ENCODE data around the gene ACOX1.

The ACOX1 gene

DNA sequence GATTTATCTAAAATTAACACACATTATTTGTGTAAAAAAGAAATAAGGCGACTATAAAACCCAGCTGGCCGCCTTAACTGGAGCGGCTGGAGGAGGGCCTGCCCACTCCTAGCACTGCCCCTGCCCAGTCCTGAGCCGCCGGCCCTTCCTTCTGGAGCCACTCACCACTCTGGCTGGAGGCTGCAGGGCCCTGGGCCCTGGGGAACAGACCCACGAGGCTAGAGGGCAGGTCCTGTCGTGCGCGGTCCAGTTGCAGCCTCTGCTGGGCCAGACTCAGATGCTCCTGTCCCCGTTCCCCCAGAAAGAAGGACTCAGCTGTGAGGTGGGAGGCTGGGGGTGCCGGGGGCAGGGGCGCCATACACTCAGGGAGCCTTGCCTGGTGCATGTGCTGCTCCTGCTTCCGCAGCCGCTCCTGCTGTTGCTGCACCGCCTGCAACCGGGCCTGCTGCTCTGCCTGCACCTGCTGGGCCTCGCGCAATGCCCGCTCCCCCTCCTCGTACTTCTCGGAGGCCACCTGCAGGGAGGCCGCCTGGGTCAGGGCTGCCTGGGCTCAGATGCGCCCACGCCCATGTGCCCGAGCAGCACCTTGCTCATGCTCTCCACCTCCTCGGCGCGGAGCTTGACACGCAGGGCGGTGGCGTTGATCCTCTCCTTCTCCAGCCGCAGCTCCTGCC, 65.3 kb downstream of the ACOX1 start:
- 99% methylated on average over 29 of the region's 32 CpGs for WGBS (ENCODE audit: insufficient coverage)
- no peaks in the 10 kb centered on the region for H3K27me3 ChIP-seq (replicated peaks in 2 of 5; ENCODE audit: control insufficient read depth in 4 of 5, insufficient read depth in 5 of 5, low read length in 4 of 5)
- H3K4me1 ChIP-seq (ENCODE audit: control extremely low read depth in 1 of 4, control insufficient read depth in 4 of 4, insufficient read depth in 4 of 4, low read length in 3 of 4), result peaks cover 0 to 19% (median 14%) of the 10 kb centered on the region in 4 experiments
- ChIA-PET CTCF (interaction anchor here (1.1 to 5.9 kb wide), 2 partner anchors 13 to 89 kb away, joined by 3 to 52 read pairs; no protein-coding TSS in a partner anchor), POLR2A (interaction anchor here (0.6 kb wide), 1 partner anchor 15 kb away, joined by 6 read pairs; no protein-coding TSS in a partner anchor)
- H3K27ac ChIP-seq (ENCODE audit: insufficient read depth in 1 of 2, low read depth in 1 of 2, low read length in 2 of 2, poor library complexity in 1 of 2, severe bottlenecking in 2 of 2), result no peak overlapping the region
- no peak overlapping the region for H3K4me3 ChIP-seq (ENCODE audit: control insufficient read depth in 1 of 7, extremely low read depth in 1 of 7, insufficient read depth in 4 of 7, low read depth in 2 of 7, low read length in 6 of 7)
- peaks cover 2 to 17% (median 10%) of the 10 kb centered on the region in 4 experiments for H3K36me3 ChIP-seq (ENCODE audit: control insufficient read depth in 4 of 4, insufficient read depth in 4 of 4, low read length in 3 of 4)
- DNase-seq, result no peak
- no peaks in the 10 kb centered on the region for H3K9me3 ChIP-seq (ENCODE audit: control extremely low read depth in 1 of 5, control insufficient read depth in 4 of 5, insufficient read depth in 2 of 5, low read depth in 1 of 5, low read length in 4 of 5)

DNA sequence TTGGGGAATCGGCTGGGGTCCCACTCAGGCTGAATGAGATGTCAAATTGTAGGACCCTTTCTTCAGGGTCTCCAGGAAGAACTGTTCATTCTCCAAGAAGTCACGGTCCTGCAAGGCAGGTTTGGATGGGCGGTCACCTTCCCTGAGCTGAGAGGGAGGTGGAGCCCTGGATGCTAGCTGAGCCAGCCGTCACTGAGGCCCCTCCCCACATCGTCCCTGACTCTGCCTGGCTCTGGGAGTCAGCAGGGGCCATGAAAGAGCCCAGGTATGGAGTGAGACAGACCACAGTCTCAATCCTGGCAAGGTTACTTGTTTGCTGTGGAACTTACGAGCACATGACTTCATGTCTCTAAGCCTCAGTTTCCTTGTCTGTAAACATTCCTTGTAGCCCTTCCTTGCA, 68.3 kb downstream of the ACOX1 start:
- Histone ChIP-seq H3K9me3 (ENCODE audit: control extremely low read depth in 1 of 5, control insufficient read depth in 4 of 5, insufficient read depth in 2 of 5, low read depth in 1 of 5, low read length in 4 of 5) (no peaks in the 10 kb centered on the region), H3K27ac (ENCODE audit: insufficient read depth in 1 of 2, low read depth in 1 of 2, low read length in 2 of 2, poor library complexity in 1 of 2, severe bottlenecking in 2 of 2) (no peak overlapping the region), H3K4me3 (ENCODE audit: control insufficient read depth in 1 of 7, extremely low read depth in 1 of 7, insufficient read depth in 4 of 7, low read depth in 2 of 7, low read length in 6 of 7) (no peak overlapping the region), H3K27me3 (replicated peaks in 2 of 5; ENCODE audit: control insufficient read depth in 4 of 5, insufficient read depth in 5 of 5, low read length in 4 of 5) (no peaks in the 10 kb centered on the region), H3K36me3 (ENCODE audit: control insufficient read depth in 4 of 4, insufficient read depth in 4 of 4, low read length in 3 of 4) (peaks cover 2 to 17% (median 8%) of the 10 kb centered on the region in 4 experiments), H3K4me1 (ENCODE audit: control extremely low read depth in 1 of 4, control insufficient read depth in 4 of 4, insufficient read depth in 4 of 4, low read length in 3 of 4) (peaks cover 0 to 24% (median 16%) of the 10 kb centered on the region in 4 experiments)
- ChIA-PET POLR2A (no interaction called here), CTCF (interaction anchor here (1.0 to 5.9 kb wide), 8 partner anchors 10 to 103 kb away, joined by 3 to 52 read pairs (median 6); no protein-coding TSS in a partner anchor)
- no peak for DNase-seq
- 96% methylated on average over 6 of the region's 6 CpGs for WGBS (ENCODE audit: insufficient coverage)

DNA sequence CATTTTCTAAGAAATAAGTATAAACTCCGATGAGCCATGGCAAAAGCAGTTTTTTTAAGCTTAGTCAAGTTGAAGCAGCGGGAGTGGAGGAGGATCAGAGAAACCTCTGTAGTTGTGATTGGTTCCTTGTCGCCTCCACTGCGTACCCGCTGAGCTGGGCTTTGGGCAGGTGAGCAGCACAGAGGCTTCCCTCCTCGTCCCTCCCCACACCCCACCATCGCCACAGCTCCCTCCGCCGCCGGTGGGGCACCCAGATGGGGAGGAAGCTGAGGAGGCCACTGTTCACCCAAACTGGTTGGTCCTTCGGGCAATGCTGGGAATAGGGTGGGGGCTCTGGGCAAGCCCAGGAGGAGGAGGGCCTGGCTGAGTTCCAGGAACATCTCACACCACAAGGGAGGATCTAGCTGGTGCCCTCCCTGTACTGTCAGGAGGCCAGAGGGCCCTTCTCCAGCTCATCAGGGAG, 69.1 kb downstream of the ACOX1 start:
- Histone ChIP-seq H3K4me3 (ENCODE audit: control insufficient read depth in 1 of 7, extremely low read depth in 1 of 7, insufficient read depth in 4 of 7, low read depth in 2 of 7, low read length in 6 of 7) (peak overlapping the region in 1 of 7 experiments; percentile 13), H3K4me1 (ENCODE audit: control extremely low read depth in 1 of 4, control insufficient read depth in 4 of 4, insufficient read depth in 4 of 4, low read length in 3 of 4) (peaks cover 0 to 30% (median 19%) of the 10 kb centered on the region in 4 experiments), H3K36me3 (ENCODE audit: control insufficient read depth in 4 of 4, insufficient read depth in 4 of 4, low read length in 3 of 4) (peaks cover 2 to 16% (median 7%) of the 10 kb centered on the region in 4 experiments), H3K27me3 (replicated peaks in 2 of 5; ENCODE audit: control insufficient read depth in 4 of 5, insufficient read depth in 5 of 5, low read length in 4 of 5) (no peaks in the 10 kb centered on the region), H3K27ac (ENCODE audit: insufficient read depth in 1 of 2, low read depth in 1 of 2, low read length in 2 of 2, poor library complexity in 1 of 2, severe bottlenecking in 2 of 2) (no peak overlapping the region), H3K9me3 (ENCODE audit: control extremely low read depth in 1 of 5, control insufficient read depth in 4 of 5, insufficient read depth in 2 of 5, low read depth in 1 of 5, low read length in 4 of 5) (no peaks in the 10 kb centered on the region)
- no CpG with 5 or more reads among the region's 11 CpGs for WGBS (ENCODE audit: insufficient coverage)
- DNase-seq, result peak in 2 of 3 donors; percentile 23 to 33
- POLR2A ChIA-PET, result interaction anchor here (0.5 to 0.6 kb wide), 2 partner anchors 42 to 65 kb away, joined by 3 read pairs; no protein-coding TSS in a partner anchor
- CTCF ChIA-PET, result interaction anchor here (1.0 to 5.9 kb wide), 8 partner anchors 11 to 104 kb away, joined by 3 to 52 read pairs (median 6); no protein-coding TSS in a partner anchor

DNA sequence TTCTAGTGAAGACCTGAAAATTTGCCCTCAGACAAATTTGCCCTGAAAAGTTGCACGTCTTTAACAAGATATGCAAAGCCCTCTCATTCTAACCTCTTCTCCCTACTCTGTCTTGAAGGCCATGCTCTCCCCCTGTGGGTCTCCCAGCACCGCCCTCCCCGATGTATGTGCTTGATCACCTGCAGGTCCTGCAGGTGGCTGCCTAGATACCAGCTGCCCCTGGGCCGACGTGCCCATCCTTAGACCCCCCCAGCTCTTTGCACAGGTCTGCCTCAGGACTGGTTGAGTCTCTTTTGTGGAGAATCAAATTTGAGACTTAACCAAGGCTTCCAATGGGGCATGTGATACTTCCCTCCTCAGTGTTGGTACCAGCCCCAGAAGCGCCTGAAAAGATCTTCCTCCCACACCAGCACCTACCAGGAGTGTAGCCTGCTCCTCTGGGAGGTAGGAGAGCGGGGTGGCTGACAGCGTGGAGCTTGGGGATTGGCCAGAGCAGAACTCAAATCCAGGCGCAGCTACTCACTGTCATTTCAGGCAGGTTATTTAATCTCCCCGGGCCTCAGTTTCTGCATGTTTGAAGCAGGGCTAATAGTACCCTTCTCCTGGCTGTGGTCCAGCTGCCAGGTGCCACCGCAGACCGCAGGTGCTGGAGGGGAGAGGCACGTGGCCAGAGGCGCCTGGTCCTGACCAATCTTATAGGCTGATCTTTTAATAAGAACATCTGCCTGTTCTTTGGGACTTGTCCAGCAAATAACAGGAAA, 69.7 kb downstream of the ACOX1 start:
- ChIA-PET CTCF (interaction anchor here (1.2 to 5.9 kb wide), 5 partner anchors 17 to 105 kb away, joined by 3 to 52 read pairs (median 5); no protein-coding TSS in a partner anchor), POLR2A (interaction anchor here (0.5 to 0.6 kb wide), 2 partner anchors 42 to 66 kb away, joined by 3 read pairs; no protein-coding TSS in a partner anchor)
- Histone ChIP-seq H3K27me3 (replicated peaks in 2 of 5; ENCODE audit: control insufficient read depth in 4 of 5, insufficient read depth in 5 of 5, low read length in 4 of 5) (no peaks in the 10 kb centered on the region), H3K27ac (ENCODE audit: insufficient read depth in 1 of 2, low read depth in 1 of 2, low read length in 2 of 2, poor library complexity in 1 of 2, severe bottlenecking in 2 of 2) (no peak overlapping the region), H3K36me3 (ENCODE audit: control insufficient read depth in 4 of 4, insufficient read depth in 4 of 4, low read length in 3 of 4) (peaks cover 0 to 10% (median 3%) of the 10 kb centered on the region in 4 experiments), H3K4me1 (ENCODE audit: control extremely low read depth in 1 of 4, control insufficient read depth in 4 of 4, insufficient read depth in 4 of 4, low read length in 3 of 4) (peaks cover 0 to 31% (median 20%) of the 10 kb centered on the region in 4 experiments), H3K4me3 (ENCODE audit: control insufficient read depth in 1 of 7, extremely low read depth in 1 of 7, insufficient read depth in 4 of 7, low read depth in 2 of 7, low read length in 6 of 7) (no peak overlapping the region), H3K9me3 (ENCODE audit: control extremely low read depth in 1 of 5, control insufficient read depth in 4 of 5, insufficient read depth in 2 of 5, low read depth in 1 of 5, low read length in 4 of 5) (no peaks in the 10 kb centered on the region)
- DNase-seq, result no peak
- 94% methylated on average over 10 of the region's 14 CpGs for WGBS (ENCODE audit: insufficient coverage)

DNA sequence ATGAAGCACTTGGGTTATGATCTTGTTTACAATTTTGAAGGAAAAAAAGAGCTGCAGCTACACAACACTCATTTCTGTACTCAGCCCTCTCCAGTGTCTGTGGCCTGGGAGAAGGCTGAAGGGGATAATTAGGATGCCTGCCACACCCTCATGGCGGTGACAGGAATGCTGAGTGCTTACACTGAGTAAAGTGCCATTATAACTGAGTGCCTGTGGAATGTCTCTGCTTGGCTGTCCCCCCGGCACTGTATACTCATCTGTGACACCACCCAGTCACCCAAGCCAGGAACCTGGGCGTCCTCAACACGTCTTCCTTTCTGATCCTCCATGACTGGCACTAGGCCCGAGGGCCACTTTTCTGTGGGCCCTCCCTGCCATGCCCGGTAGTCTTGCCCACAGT, 70.8 kb downstream of the ACOX1 start:
- H3K9me3 ChIP-seq (ENCODE audit: control extremely low read depth in 1 of 5, control insufficient read depth in 4 of 5, insufficient read depth in 2 of 5, low read depth in 1 of 5, low read length in 4 of 5), result no peaks in the 10 kb centered on the region
- CTCF ChIA-PET, result interaction anchor here (2.6 to 5.9 kb wide), 3 partner anchors 18 to 98 kb away, joined by 9 to 52 read pairs (median 47); no protein-coding TSS in a partner anchor
- no peak for DNase-seq
- H3K4me3 ChIP-seq (ENCODE audit: control insufficient read depth in 1 of 7, extremely low read depth in 1 of 7, insufficient read depth in 4 of 7, low read depth in 2 of 7, low read length in 6 of 7), result no peak overlapping the region
- H3K27ac ChIP-seq (ENCODE audit: insufficient read depth in 1 of 2, low read depth in 1 of 2, low read length in 2 of 2, poor library complexity in 1 of 2, severe bottlenecking in 2 of 2), result no peak overlapping the region
- H3K27me3 ChIP-seq (replicated peaks in 2 of 5; ENCODE audit: control insufficient read depth in 4 of 5, insufficient read depth in 5 of 5, low read length in 4 of 5), result no peaks in the 10 kb centered on the region
- H3K4me1 ChIP-seq (ENCODE audit: control extremely low read depth in 1 of 4, control insufficient read depth in 4 of 4, insufficient read depth in 4 of 4, low read length in 3 of 4), result peaks cover 0 to 41% (median 29%) of the 10 kb centered on the region in 4 experiments
- H3K36me3 ChIP-seq (ENCODE audit: control insufficient read depth in 4 of 4, insufficient read depth in 4 of 4, low read length in 3 of 4), result peaks cover 0 to 5% (median 2%) of the 10 kb centered on the region in 4 experiments
- WGBS (ENCODE audit: insufficient coverage), result 93% methylated on average over 6 of the region's 6 CpGs
- POLR2A ChIA-PET, result no interaction called here

DNA sequence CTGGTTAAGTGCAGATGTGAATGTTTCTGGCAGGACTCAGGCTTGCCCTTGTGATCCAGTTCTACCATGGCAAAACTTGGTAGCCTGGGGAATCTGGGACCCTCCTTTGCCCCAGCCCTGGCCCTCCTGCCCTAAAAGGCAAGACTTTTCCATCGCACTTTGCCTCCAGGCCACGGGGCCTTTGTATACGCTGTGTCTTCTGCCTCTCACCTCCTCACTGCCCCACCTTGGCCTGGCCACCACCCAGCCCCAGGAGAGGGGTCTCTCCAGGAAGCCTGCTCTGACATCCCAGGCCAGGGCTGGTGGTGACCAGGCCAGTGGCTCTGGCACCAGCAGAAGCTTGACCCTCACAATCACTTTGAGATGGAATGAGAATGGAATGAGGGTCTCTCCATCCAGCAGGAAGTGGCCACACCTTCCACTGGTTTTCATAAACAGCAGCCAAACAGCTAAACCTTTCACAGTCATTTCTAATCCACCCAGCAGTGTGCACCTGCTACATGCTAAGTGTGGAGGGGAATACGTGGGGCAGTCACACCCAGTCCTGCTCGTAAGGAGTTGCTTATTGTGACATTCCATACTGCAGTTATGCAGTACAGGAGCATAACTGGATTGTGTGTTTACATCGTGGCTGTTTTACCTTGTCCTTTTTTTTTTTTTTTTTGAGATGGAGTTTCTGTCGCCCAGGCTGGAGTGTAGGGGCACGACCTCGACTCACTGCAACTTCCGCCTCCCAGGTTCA, 72.7 kb downstream of the ACOX1 start:
- H3K9me3 ChIP-seq (ENCODE audit: control extremely low read depth in 1 of 5, control insufficient read depth in 4 of 5, insufficient read depth in 2 of 5, low read depth in 1 of 5, low read length in 4 of 5), result no peaks in the 10 kb centered on the region
- no peak overlapping the region for H3K27ac ChIP-seq (ENCODE audit: insufficient read depth in 1 of 2, low read depth in 1 of 2, low read length in 2 of 2, poor library complexity in 1 of 2, severe bottlenecking in 2 of 2)
- H3K4me1 ChIP-seq (ENCODE audit: control extremely low read depth in 1 of 4, control insufficient read depth in 4 of 4, insufficient read depth in 4 of 4, low read length in 3 of 4), result peaks cover 0 to 43% (median 29%) of the 10 kb centered on the region in 4 experiments
- ChIA-PET POLR2A (interaction anchor here (0.6 to 1.1 kb wide), 2 partner anchors 58 to 99 kb away, joined by 3 to 9 read pairs; no protein-coding TSS in a partner anchor), CTCF (interaction anchor here (0.6 to 4.2 kb wide), 14 partner anchors 16 to 411 kb away, joined by 3 to 47 read pairs (median 4); partner anchors contain the start of gene CDK3)
- no peak for DNase-seq
- WGBS (ENCODE audit: insufficient coverage), result 91% methylated on average over 6 of the region's 10 CpGs
- no peaks in the 10 kb centered on the region for H3K27me3 ChIP-seq (replicated peaks in 2 of 5; ENCODE audit: control insufficient read depth in 4 of 5, insufficient read depth in 5 of 5, low read length in 4 of 5)
- H3K4me3 ChIP-seq (ENCODE audit: control insufficient read depth in 1 of 7, extremely low read depth in 1 of 7, insufficient read depth in 4 of 7, low read depth in 2 of 7, low read length in 6 of 7), result no peak overlapping the region
- H3K36me3 ChIP-seq (ENCODE audit: control insufficient read depth in 4 of 4, insufficient read depth in 4 of 4, low read length in 3 of 4), result peaks cover 2 to 15% (median 7%) of the 10 kb centered on the region in 4 experiments

Measured in common myeloid progenitor, CD34-positive (primary cell).